ENCODE data around the gene HPGD.

- TF ChIP-seq EZH2 (IDR thresholded peaks at IDR 0.05; ENCODE audit: borderline replicate concordance, low read depth, low read length, poor library complexity, severe bottlenecking) (no peak), CTCF (conservative IDR thresholded peaks at IDR 0.05; ENCODE audit: low read depth, low read length) (no peak)
These were observed 31.5 kb upstream of the HPGD start for GRCh38 chr4:174553828-174554227.
